ENCODE measurements around the gene TNFAIP8L1.
A peak's percentile ranks its signal among the peaks of the same experiment; 100 is the strongest.

Gene TNFAIP8L1

GRCh38 chr19:4606921-4607678, 32.2 kb upstream of the TNFAIP8L1 start:
- Histone ChIP-seq H3K27me3 (ENCODE audit: control insufficient read depth, insufficient read depth, low read length) (no peaks in the 10 kb centered on the region), H3K4me1 (peaks cover 3% of the 10 kb centered on the region), H3K4me3 (ENCODE audit: low read depth, low read length) (no peak overlapping the region), H3K36me3 (ENCODE audit: control insufficient read depth, insufficient read depth, low read length) (no peaks in the 10 kb centered on the region), H3K9me3 (ENCODE audit: control insufficient read depth, low read length) (no peaks in the 10 kb centered on the region), H2AFZ (peak overlapping the region; percentile 56), H3K4me2 (ENCODE audit: low read length) (peak overlapping the region; percentile 22), H3K79me2 (no peaks in the 10 kb centered on the region), H3K9ac (no peak overlapping the region), H3K27ac (no peak overlapping the region)
- no peak for TF ChIP-seq CTCF (IDR thresholded peaks at IDR 0.05)

GRCh38 chr19:4609878-4610511, 29.3 kb upstream of the TNFAIP8L1 start:
- no peak for TF ChIP-seq CTCF (IDR thresholded peaks at IDR 0.05)
- Histone ChIP-seq H3K27me3 (ENCODE audit: control insufficient read depth, insufficient read depth, low read length) (no peaks in the 10 kb centered on the region), H3K4me1 (peaks cover 3% of the 10 kb centered on the region), H3K9me3 (ENCODE audit: control insufficient read depth, low read length) (no peaks in the 10 kb centered on the region), H3K9ac (no peak overlapping the region), H3K36me3 (ENCODE audit: control insufficient read depth, insufficient read depth, low read length) (no peaks in the 10 kb centered on the region), H3K4me2 (ENCODE audit: low read length) (no peak overlapping the region), H3K79me2 (no peaks in the 10 kb centered on the region), H2AFZ (no peak overlapping the region), H3K27ac (no peak overlapping the region), H3K4me3 (ENCODE audit: low read depth, low read length) (no peak overlapping the region)

- Histone ChIP-seq H3K27me3 (ENCODE audit: control insufficient read depth, insufficient read depth, low read length) (no peaks in the 10 kb centered on the region), H3K4me3 (ENCODE audit: low read depth, low read length) (no peak overlapping the region), H2AFZ (no peak overlapping the region), H3K9me3 (ENCODE audit: control insufficient read depth, low read length) (no peaks in the 10 kb centered on the region), H3K27ac (no peak overlapping the region), H3K4me2 (ENCODE audit: low read length) (no peak overlapping the region), H3K9ac (no peak overlapping the region), H3K79me2 (no peaks in the 10 kb centered on the region), H3K36me3 (ENCODE audit: control insufficient read depth, insufficient read depth, low read length) (no peaks in the 10 kb centered on the region), H3K4me1 (no peaks in the 10 kb centered on the region)
- TF ChIP-seq CTCF (IDR thresholded peaks at IDR 0.05) = no peak
Observed at GRCh38 chr19:4613254-4613751, 26.0 kb upstream of the TNFAIP8L1 start.

GRCh38 chr19:4618019-4618418, 21.3 kb upstream of the TNFAIP8L1 start:
- H3K4me1 ChIP-seq = no peaks in the 10 kb centered on the region
- H3K27me3 ChIP-seq (ENCODE audit: control insufficient read depth, insufficient read depth, low read length) = no peaks in the 10 kb centered on the region
- no peaks in the 10 kb centered on the region for H3K9me3 ChIP-seq (ENCODE audit: control insufficient read depth, low read length)
- no peak overlapping the region for H3K4me2 ChIP-seq (ENCODE audit: low read length)
- no peaks in the 10 kb centered on the region for H3K36me3 ChIP-seq (ENCODE audit: control insufficient read depth, insufficient read depth, low read length)
- TF ChIP-seq CTCF (IDR thresholded peaks at IDR 0.05) = no peak
- no peak overlapping the region for H3K9ac ChIP-seq
- H2AFZ ChIP-seq = no peak overlapping the region
- no peak overlapping the region for H3K4me3 ChIP-seq (ENCODE audit: low read depth, low read length)
- no peaks in the 10 kb centered on the region for H3K79me2 ChIP-seq
- H3K27ac ChIP-seq = no peak overlapping the region
